Suppressor macrophage (primary cell): ENCODE results near the gene RPH3AL.
A peak's percentile ranks its signal among the peaks of the same experiment; 100 is the strongest.
"Not testable (repeated sequence)": the region's sequence is repeated elsewhere in the genome, so short reads cannot be mapped to it uniquely, and the experiment has no call there.

Experiments used
- DNase-seq, 4 experiments: peaks; one replicate each; pipeline ENCODE4 v3.0.0-alpha.2; 2020 to 2022

Gene RPH3AL

GRCh38 chr17:259341-259976 lies 93.1 kb downstream of the RPH3AL start:
- DNase-seq = no peak

GRCh38 chr17:258906-259305 lies 93.7 kb downstream of the RPH3AL start:
- DNase-seq = no peak

GRCh38 chr17:258045-258734 lies 94.4 kb downstream of the RPH3AL start:
- DNase-seq = peak in 3 of 4 experiments; percentile 6 to 29 (median 11)

GRCh38 chr17:253091-253846 lies 99.3 kb downstream of the RPH3AL start:
- DNase-seq = no peak

GRCh38 chr17:252456-252855 lies 100.2 kb downstream of the RPH3AL start:
- no peak for DNase-seq

GRCh38 chr17:251531-251930 lies 101.1 kb downstream of the RPH3AL start:
- DNase-seq = no peak

- DNase-seq = no peak
These were observed 101.9 kb downstream of the RPH3AL start for GRCh38 chr17:250487-251300.

- DNase-seq = no peak
These were observed 103.2 kb downstream of the RPH3AL start for GRCh38 chr17:249236-249993.

GRCh38 chr17:248337-249235 lies 104.0 kb downstream of the RPH3AL start:
- DNase-seq = no peak

GRCh38 chr17:247767-248166 lies 104.8 kb downstream of the RPH3AL start:
- no peak for DNase-seq

GRCh38 chr17:246851-247421 lies 105.7 kb downstream of the RPH3AL start:
- DNase-seq = no peak

GRCh38 chr17:246226-246625 lies 106.4 kb downstream of the RPH3AL start:
- DNase-seq = no peak

GRCh38 chr17:245611-246010 lies 107.0 kb downstream of the RPH3AL start:
- no peak for DNase-seq

GRCh38 chr17:245020-245419 lies 107.6 kb downstream of the RPH3AL start:
- no peak for DNase-seq

GRCh38 chr17:243924-244323 lies 108.7 kb downstream of the RPH3AL start:
- DNase-seq = not testable (repeated sequence)

- no peak for DNase-seq
These were observed 113.7 kb downstream of the RPH3AL start for GRCh38 chr17:238964-239259.

GRCh38 chr17:238071-238963 lies 114.3 kb downstream of the RPH3AL start:
- DNase-seq = no peak

GRCh38 chr17:237406-237955 lies 115.1 kb downstream of the RPH3AL start:
- DNase-seq = no peak

GRCh38 chr17:236641-237405 lies 115.8 kb downstream of the RPH3AL start:
- DNase-seq = no peak
